ENCODE measurements around the gene EFNB2. TPM values are rescaled to one million over a fixed set of nuclear protein-coding genes. Genes with fewer than 3 reads are reported as not detected.
A peak's percentile ranks its signal among the peaks of the same experiment; 100 is the strongest.

EFNB2 gene
- total and polyA plus RNA-seq, 9 of the 15 experiments (the other 6 are each of a cell fraction or from before 2014, with no cell fraction given), result 0.01 to 0.29 (median 0.18) TPM

- TF ChIP-seq ATF6 (CRISPR knock-in tag; IDR thresholded peaks at IDR 0.05) (no peak), ZBTB33 (CRISPR knock-in tag; IDR thresholded peaks at IDR 0.05) (no peak), SPI1 (IDR thresholded peaks at IDR 0.05; ENCODE audit: borderline replicate concordance, low read depth, low read length) (peak; percentile 84), ZNF639 (CRISPR knock-in tag; conservative IDR thresholded peaks at IDR 0.05 in 1 of 2, IDR thresholded peaks at IDR 0.05 in 1 of 2) (no peak), ELF1 (tag; IDR thresholded peaks at IDR 0.05) (peak; percentile 51)
Observed at GRCh38 chr13:106570299-106570852, 34.9 kb upstream of the EFNB2 start (continued).

All from K562 (cell line).